Spleen (tissue), 13 donors: ENCODE data around the gene PSG6. TPM values are rescaled to one million over a fixed set of nuclear protein-coding genes. Genes with fewer than 3 reads are reported as not detected.
"Not testable (repeated sequence)": the region's sequence is repeated elsewhere in the genome, so short reads cannot be mapped to it uniquely, and the experiment has no call there.

Source experiments
- DNase-seq: peaks from one replicate; pipeline ENCODE4 v3.0.0-alpha.2; 2020
- H3K27ac ChIP-seq, 8 donors: fragments of 200-600 bp; sonication (generic) in 7 of 8; 1 replicate in 4 of 8; 2 replicates in 4 of 8; pipeline versions ENCODE4 v1.5.0 to v1.8.0; 2016 to 2021; ENCODE audit warnings: inconsistent platforms in 4 of 8, mild to moderate bottlenecking in 4 of 8, moderate library complexity in 1 of 8
- H3K27me3 ChIP-seq, 7 donors: fragments of 200-600 bp; sonication (generic) in 6 of 7; replicated peaks in 1 of 7; 1 replicate in 4 of 7; 2 replicates in 3 of 7; pipeline versions ENCODE4 v1.5.0 to v1.8.0; 2016 to 2021; ENCODE audit warnings: inconsistent platforms in 3 of 7, mild to moderate bottlenecking in 1 of 7
- H3K36me3 ChIP-seq, 6 donors: fragments of 200-600 bp; sonication (generic) in 5 of 6; 1 replicate in 4 of 6; 2 replicates in 2 of 6; pipeline versions ENCODE4 v1.5.0 to v1.8.0; 2016 to 2021; ENCODE audit warnings: inconsistent platforms in 2 of 6
- H3K4me1 ChIP-seq, 6 donors: fragments of 200-600 bp; sonication (generic) in 5 of 6; 1 replicate in 3 of 6; 2 replicates in 3 of 6; pipeline versions ENCODE4 v1.5.0 to v1.8.0; 2016 to 2021; ENCODE audit warnings: inconsistent platforms in 3 of 6
- H3K4me3 ChIP-seq, 8 donors: fragments of 200-600 bp; sonication (generic) in 7 of 8; 1 replicate in 4 of 8; 2 replicates in 4 of 8; pipeline versions ENCODE4 v1.5.0 to v1.8.0; 2016 to 2021; ENCODE audit warnings: inconsistent platforms in 4 of 8, mild to moderate bottlenecking in 4 of 8, moderate library complexity in 2 of 8
- H3K9me3 ChIP-seq, 8 donors: fragments of 200-600 bp; sonication (generic) in 7 of 8; 1 replicate in 4 of 8; 2 replicates in 4 of 8; pipeline versions ENCODE4 v1.5.0 to v1.8.0; 2016 to 2021; ENCODE audit warnings: inconsistent platforms in 4 of 8
- POLR2A ChIP-seq, 3 donors: fragments of 450-650 bp; IDR thresholded peaks; one replicate each; pipeline ENCODE4 v1.5.1; 2017; ENCODE audit warnings: antibody characterized with exemption in 3 of 3, mild to moderate bottlenecking in 1 of 3
- POLR2AphosphoS5 ChIP-seq, 3 donors: sonication (generic); formaldehyde crosslinking; IDR thresholded peaks; one replicate each; pipeline ENCODE4 v1.5.1; 2017; ENCODE audit warnings: antibody characterized with exemption in 3 of 3
- WGBS, 5 donors: extraction: QIAGEN DNeasy Blood & Tissue Kit in 3 of 5; methylation state at CpG; one replicate each; pipeline versions ENCODE4 v1.1.5 to v1.1.7; 2013 to 2018; 5-methylcytosine and 5-hydroxymethylcytosine counted together
- intact Hi-C: fragments of 100-400 bp; cut with DNase I; formaldehyde crosslinking; loops from one replicate; pipeline ENCODE4 v1.15.0; 2023; ENCODE audit warnings: low total_unique reads
- long read RNA-seq, 2 donors: transcript quantifications; one replicate each; lab custom pipeline, GENCODE V29; 2026
- polyA plus RNA-seq, 3 donors: library from polyadenylated mRNA; stranded (reverse); fragments of 200-250 nt; gene quantifications; one replicate each; pipeline ENCODE4 v1.2.1, GENCODE V29; 2013
- total RNA-seq, 7 donors: library from RNA; depleted of rRNA in 3 of 7; stranded (reverse); fragments of >200 nt in 3 of 7; fragmentation: NEBNext Ultra II Directional in 4 of 7; extraction: Animal tissue kit (Norgen Biotek cat#: 25700) in 4 of 7; gene quantifications; one replicate each; pipeline versions ENCODE4 v1.1.0 to v1.2.1, GENCODE V29; 2016 to 2021
- TF ChIP-seq, protein P1 (sequence below), 11 experiments: fragments of 200-600 bp in 7 of 11; fragments of 450-650 bp in 4 of 11; sonication (generic) in 4 of 11; IDR thresholded peaks in 8 of 11; conservative IDR thresholded peaks in 3 of 11; 1 replicate in 7 of 11; 2 replicates in 4 of 11; pipeline versions ENCODE4 v1.4.0 to v1.8.0; 2016 to 2021; ENCODE audit warnings: antibody characterized with exemption in 11 of 11, inconsistent platforms in 4 of 11, mild to moderate bottlenecking in 1 of 11
- donor health status: healthy with polysubstance abuse.
- donor health status: DM: no; HTN: no; CAD: no; lungs with moderate emphysema.
- donor health status: DM: no; HTN: no; CAD: no.
- donor health status: Bipolar disorder and iron deficiency.
- donor health status: healthy.
- donor health status: DM: no; HTN: no; CAD: no.
- donor health status: DM: yes; HTN: yes; CAD: no.

Gene PSG6
- not detected for total RNA-seq
- polyA plus RNA-seq, result not detected
- long read RNA-seq, donor 1, result 0 reads
- long read RNA-seq, donor 2, result 0 reads

DNA sequence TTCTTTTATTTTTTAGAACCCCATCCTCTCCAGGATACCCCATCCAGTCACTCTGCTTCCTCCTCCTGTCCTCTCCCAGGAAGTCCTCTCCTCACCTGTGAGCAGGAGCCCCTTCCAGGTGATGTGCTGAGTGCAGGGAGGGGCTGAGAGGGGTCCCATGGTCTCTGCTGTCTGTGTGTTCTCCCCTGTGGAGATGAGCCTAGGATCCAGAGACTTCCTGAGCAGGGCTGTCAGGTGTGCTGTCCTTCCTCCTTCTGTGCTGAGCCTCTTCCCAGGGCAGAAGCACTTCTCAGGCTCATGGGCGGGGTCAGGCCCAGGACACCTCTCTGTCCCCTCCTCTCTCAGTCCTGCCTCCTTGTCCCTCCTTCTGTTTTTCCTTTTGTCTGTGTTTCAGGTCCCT lies at the start of gene PSG6:
PSG6 (minus strand) TSS at position 261 of the 400 bp plus-strand sequence; CDS start at position 159, 102 bp downstream.
- H3K27ac ChIP-seq, H3K27me3 ChIP-seq, DNase-seq, H3K36me3 ChIP-seq, H3K4me1 ChIP-seq, H3K9me3 ChIP-seq, H3K4me3 ChIP-seq, intact Hi-C loops: not testable (repeated sequence)
- WGBS, 5 donors, result 53 to 80% (median 62%) methylated on average over 1 of the region's 1 CpG

DNA sequence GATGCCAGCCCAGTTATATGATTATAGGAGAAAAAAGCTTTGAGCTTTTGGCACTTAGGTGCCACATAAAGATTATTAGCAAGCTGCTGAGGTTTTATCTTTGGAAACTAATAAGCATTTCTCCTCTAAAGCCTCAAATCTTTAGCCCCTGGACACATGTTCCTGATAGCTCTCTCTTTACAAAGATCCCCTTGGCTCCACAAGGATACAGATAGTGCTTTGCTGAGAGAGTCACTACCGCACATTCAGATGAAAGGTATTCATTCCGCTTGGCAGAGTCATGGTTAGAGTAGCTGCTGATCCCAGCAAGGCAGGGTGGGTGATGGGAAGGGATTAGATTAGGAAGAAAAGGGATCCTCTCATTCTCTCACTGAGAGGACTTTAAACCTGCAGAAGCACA lies 47.5 kb upstream of the PSG6 start:
- no peaks in the 10 kb centered on the region for H3K27me3 ChIP-seq
- DNase-seq, result no peak
- TF ChIP-seq, protein P1, sequence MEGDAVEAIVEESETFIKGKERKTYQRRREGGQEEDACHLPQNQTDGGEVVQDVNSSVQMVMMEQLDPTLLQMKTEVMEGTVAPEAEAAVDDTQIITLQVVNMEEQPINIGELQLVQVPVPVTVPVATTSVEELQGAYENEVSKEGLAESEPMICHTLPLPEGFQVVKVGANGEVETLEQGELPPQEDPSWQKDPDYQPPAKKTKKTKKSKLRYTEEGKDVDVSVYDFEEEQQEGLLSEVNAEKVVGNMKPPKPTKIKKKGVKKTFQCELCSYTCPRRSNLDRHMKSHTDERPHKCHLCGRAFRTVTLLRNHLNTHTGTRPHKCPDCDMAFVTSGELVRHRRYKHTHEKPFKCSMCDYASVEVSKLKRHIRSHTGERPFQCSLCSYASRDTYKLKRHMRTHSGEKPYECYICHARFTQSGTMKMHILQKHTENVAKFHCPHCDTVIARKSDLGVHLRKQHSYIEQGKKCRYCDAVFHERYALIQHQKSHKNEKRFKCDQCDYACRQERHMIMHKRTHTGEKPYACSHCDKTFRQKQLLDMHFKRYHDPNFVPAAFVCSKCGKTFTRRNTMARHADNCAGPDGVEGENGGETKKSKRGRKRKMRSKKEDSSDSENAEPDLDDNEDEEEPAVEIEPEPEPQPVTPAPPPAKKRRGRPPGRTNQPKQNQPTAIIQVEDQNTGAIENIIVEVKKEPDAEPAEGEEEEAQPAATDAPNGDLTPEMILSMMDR (IDR thresholded peaks at IDR 0.05 in 8 of 11, conservative IDR thresholded peaks at IDR 0.05 in 3 of 11), result no peak
- no peak for TF ChIP-seq POLR2AphosphoS5 (IDR thresholded peaks at IDR 0.05)
- TF ChIP-seq POLR2A (IDR thresholded peaks at IDR 0.05), result no peak
- 88 to 96% (median 94%) methylated on average over 2 of the region's 2 CpGs for WGBS, 5 donors
- no peak overlapping the region for H3K4me3 ChIP-seq
- no peak overlapping the region for H3K27ac ChIP-seq
- no peaks in the 10 kb centered on the region for H3K4me1 ChIP-seq
- H3K9me3 ChIP-seq, result peaks cover 0 to 11% (median 0%) of the 10 kb centered on the region in 8 donors
- no peaks in the 10 kb centered on the region for H3K36me3 ChIP-seq
- intact Hi-C loops, result no loop called here

DNA sequence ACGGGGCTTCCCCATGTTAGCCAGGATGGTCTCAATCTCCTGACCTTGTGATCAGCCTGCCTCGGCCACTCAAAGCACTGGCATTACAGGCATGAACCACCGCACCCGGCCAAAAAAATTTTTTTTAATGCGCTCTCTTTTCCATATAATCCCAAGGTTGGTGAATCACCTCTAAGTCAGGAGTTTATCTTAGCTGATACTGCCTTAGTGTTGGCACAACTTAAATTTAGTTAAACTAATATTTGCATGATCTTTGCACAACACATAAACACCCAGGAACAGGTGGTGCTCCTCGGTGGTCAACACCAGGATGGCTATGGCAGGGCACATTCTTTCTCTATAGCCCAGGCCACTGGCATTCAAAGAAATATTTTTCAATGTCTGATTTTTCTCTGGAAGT lies 43.4 kb upstream of the PSG6 start:
- H3K9me3 ChIP-seq, result peaks cover 0 to 18% (median 0%) of the 10 kb centered on the region in 8 donors
- H3K4me3 ChIP-seq, result no peak overlapping the region
- H3K27ac ChIP-seq, result no peak overlapping the region
- no peak for DNase-seq
- TF ChIP-seq POLR2AphosphoS5 (IDR thresholded peaks at IDR 0.05), result no peak
- TF ChIP-seq POLR2A (IDR thresholded peaks at IDR 0.05), result no peak
- TF ChIP-seq, protein P1 (IDR thresholded peaks at IDR 0.05 in 8 of 11, conservative IDR thresholded peaks at IDR 0.05 in 3 of 11), result no peak
- H3K36me3 ChIP-seq, result no peaks in the 10 kb centered on the region
- H3K4me1 ChIP-seq, result no peaks in the 10 kb centered on the region
- intact Hi-C loops, result no loop called here
- 80 to 93% (median 88%) methylated on average over 6 of the region's 6 CpGs for WGBS, 5 donors
- H3K27me3 ChIP-seq, result no peaks in the 10 kb centered on the region

DNA sequence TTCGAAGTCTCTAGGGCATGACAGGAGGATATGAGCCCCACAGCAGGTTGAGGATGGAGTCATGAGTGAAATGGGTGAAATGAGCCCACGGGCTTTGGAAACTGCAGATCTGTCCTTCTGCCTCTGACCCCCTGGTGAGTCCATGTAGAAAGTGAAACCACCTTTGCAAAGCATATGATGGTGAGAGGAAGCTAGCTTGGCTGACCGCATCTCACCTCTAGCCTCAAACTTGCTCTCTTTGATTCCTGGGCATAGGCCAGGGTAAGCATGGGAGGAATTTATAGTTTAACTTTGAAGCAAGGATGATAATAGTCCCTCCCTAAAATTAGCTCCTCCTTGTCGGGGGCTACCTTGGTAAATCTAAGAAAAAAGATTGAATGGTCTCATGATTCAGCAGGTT lies 34.4 kb upstream of the PSG6 start:
- H3K36me3 ChIP-seq, H3K27me3 ChIP-seq, DNase-seq, H3K4me3 ChIP-seq, H3K27ac ChIP-seq, H3K4me1 ChIP-seq, intact Hi-C loops, H3K9me3 ChIP-seq: not testable (repeated sequence)
- WGBS, 5 donors, result 65 to 74% (median 72%) methylated on average over 4 of the region's 4 CpGs

DNA sequence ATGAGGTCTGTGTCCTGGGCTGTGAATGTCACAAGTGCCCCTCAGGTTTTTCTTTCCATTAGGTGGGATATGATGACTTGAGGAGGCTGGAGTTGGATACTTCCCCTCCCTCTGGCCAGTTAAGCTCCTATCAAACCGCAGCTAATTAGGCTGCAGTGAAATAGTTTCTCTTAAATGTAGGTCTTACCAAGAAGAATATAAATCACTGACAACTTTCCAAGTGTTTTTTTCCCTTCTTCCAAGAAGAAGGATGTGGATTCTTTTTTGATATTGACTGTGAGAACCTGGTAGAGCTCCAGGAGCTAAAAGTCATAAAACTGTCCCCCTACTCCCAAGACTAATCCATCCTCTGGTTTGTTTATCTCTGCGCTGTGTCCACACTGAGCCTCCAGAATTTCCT lies 33.8 kb upstream of the PSG6 start:
- H3K9me3 ChIP-seq, H3K27me3 ChIP-seq, H3K27ac ChIP-seq, H3K36me3 ChIP-seq, DNase-seq, H3K4me3 ChIP-seq, H3K4me1 ChIP-seq, intact Hi-C loops: not testable (repeated sequence)
- WGBS, 5 donors, result 48 to 80% (median 72%) methylated on average over 2 of the region's 2 CpGs

DNA sequence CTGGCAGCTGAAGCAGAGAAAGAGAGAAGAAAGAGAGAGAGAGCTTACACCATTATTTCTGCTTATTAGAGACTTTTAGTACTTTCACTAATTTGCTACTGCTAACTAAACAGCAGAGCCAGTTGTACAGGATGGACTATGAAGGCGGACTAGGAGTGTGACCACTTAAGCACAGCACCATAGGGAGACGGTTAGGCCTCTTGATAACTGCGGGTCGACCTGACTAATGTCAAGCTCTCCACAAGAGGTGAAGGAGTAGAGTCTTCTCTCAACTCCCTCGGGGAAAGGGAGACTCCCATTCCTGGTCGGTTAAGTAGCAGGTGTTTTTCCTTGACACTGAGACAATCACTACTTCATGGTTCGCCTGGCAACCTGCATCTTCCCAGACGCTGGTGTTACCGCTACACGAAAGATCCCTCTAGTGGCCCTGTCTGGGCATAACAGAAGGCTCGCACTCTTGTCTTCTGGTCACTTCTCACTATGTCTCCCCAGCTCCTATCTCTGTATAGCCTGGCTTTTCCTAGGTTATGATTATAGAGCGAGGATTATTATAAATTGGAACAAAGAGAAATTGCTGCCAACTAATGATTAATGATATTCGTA lies 24.6 kb upstream of the PSG6 start:
- TF ChIP-seq, protein P1 (IDR thresholded peaks at IDR 0.05 in 8 of 11, conservative IDR thresholded peaks at IDR 0.05 in 3 of 11), result peak in 2 of 11 experiments; percentile 13 to 24
- TF ChIP-seq POLR2A (IDR thresholded peaks at IDR 0.05) (no peak), POLR2AphosphoS5 (IDR thresholded peaks at IDR 0.05) (no peak)
- Histone ChIP-seq H3K36me3 (no peaks in the 10 kb centered on the region), H3K27ac (no peak overlapping the region), H3K4me1 (no peaks in the 10 kb centered on the region), H3K9me3 (no peaks in the 10 kb centered on the region), H3K4me3 (no peak overlapping the region), H3K27me3 (peaks cover 0 to 11% (median 4%) of the 10 kb centered on the region in 7 donors)
- DNase-seq, result no peak
- intact Hi-C loops, result no loop called here
- 32 to 40% (median 37%) methylated on average over 13 of the region's 13 CpGs for WGBS, 5 donors

DNA sequence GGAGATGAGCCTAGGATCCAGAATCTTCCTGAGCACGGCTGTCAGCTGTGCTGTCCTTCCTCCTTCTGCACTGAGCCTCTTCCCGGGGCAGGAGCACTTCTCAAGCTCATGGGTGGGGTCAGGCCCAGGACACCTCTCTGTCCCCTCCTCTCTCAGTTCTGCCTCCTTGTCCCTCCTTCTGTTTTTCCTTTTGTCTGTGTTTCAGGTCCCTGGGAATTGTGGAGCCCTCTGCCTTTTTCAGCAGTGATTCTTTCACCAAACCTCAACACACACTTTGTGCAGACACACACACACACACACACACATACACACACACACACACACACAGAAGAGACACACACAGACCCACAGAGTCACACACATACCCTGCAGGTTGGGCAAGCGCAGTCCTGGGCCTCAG lies 19.4 kb upstream of the PSG6 start, which contains the start of gene PSG7:
PSG7 (minus strand) TSS at position 101 of the 400 bp plus-strand sequence. CDS start 131 bp downstream, outside the sequence.
- intact Hi-C loops, DNase-seq, H3K36me3 ChIP-seq, H3K27ac ChIP-seq, H3K4me3 ChIP-seq, H3K9me3 ChIP-seq, H3K27me3 ChIP-seq, H3K4me1 ChIP-seq: not testable (repeated sequence)
- 76 to 84% (median 78%) methylated on average over 3 of the region's 3 CpGs for WGBS, 5 donors

DNA sequence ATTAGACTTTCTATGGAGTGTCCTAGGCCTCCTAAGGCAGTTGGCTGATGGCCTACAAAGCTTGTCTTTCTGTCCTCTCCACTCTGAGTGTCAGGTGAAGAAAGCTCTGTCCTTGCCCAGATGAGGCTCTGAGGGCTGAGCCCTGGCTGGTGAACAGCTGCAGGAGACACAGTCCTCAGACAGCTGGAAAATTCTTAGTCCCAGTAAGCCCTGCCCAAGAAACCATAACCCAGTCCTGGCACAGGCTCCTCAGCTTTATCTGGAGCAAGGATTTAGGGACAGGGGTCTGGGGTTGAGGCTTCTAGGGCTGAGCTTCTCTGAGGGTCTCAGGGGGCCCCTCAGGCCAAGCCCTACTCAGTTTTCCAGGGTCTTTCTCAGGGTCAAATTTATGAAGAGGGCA lies 17.0 kb upstream of the PSG6 start:
- H3K4me1 ChIP-seq, H3K4me3 ChIP-seq, H3K36me3 ChIP-seq, H3K9me3 ChIP-seq, intact Hi-C loops, H3K27me3 ChIP-seq, DNase-seq, H3K27ac ChIP-seq: not testable (repeated sequence)
